ENCODE data around the gene PRH2. TPM values are rescaled to one million over a fixed set of nuclear protein-coding genes. Genes with fewer than 3 reads are reported as not detected.

Gene PRH2
- total and polyA plus RNA-seq, 2 of the 8 experiments (the other 6 are each of a cell fraction or from before 2014, with no cell fraction given): not detected

GRCh38 chr12:10967409-10967808 is 38.4 kb downstream of the PRH2 start:
- Histone ChIP-seq H2BK20ac (ENCODE audit: low read length) (no peak overlapping the region), H2BK120ac (replicated peaks; ENCODE audit: low read depth, low read length) (no peak overlapping the region), H3K79me2 (ENCODE audit: control insufficient read depth in 1 of 2, insufficient read depth in 2 of 2, low read length in 2 of 2) (no peaks in the 10 kb centered on the region), H3K4ac (replicated peaks; ENCODE audit: insufficient read length, low read depth, low read length) (no peak overlapping the region), H3K27ac (ENCODE audit: low read depth, low read length) (no peak overlapping the region), H3K9ac (replicated peaks in 1 of 4; ENCODE audit: extremely low read depth in 1 of 4, low read depth in 3 of 4, low read length in 3 of 4) (no peak overlapping the region), H2AFZ (ENCODE audit: low read length) (no peak overlapping the region), H4K5ac (ENCODE audit: insufficient read length, low read depth, low read length) (no peak overlapping the region), H4K8ac (ENCODE audit: extremely low read depth, insufficient read depth, low read length) (no peak overlapping the region), H3K27me3 (replicated peaks in 1 of 4; ENCODE audit: control insufficient read depth in 3 of 4, extremely low read depth in 1 of 4, insufficient read depth in 3 of 4, low read length in 3 of 4) (no peaks in the 10 kb centered on the region), H3K79me1 (ENCODE audit: low read depth, low read length) (no peaks in the 10 kb centered on the region; the same call in 1 of the 2 replicates), H3K18ac (ENCODE audit: extremely low read depth, low read length) (no peak overlapping the region), H3K23ac (ENCODE audit: insufficient read length) (no peak overlapping the region), H2BK5ac (ENCODE audit: low read depth, low read length) (no peak overlapping the region), H2BK12ac (ENCODE audit: low read depth, low read length) (no peak overlapping the region), H2BK15ac (ENCODE audit: low read length) (no peak overlapping the region), H3K4me3 (ENCODE audit: extremely low read depth in 1 of 4, insufficient read depth in 2 of 4, low read depth in 3 of 4, low read length in 4 of 4) (no peak overlapping the region), H4K91ac (replicated peaks; ENCODE audit: insufficient read length, low read length) (no peak overlapping the region), H3K4me2 (ENCODE audit: insufficient read depth in 1 of 2, low read depth in 2 of 2, low read length in 2 of 2) (no peak overlapping the region), H4K20me1 (replicated peaks in 1 of 2; ENCODE audit: control insufficient read depth in 1 of 2, insufficient read depth in 2 of 2, low read length in 2 of 2) (no peaks in the 10 kb centered on the region), H3K9me3 (ENCODE audit: insufficient read depth in 2 of 2, low read depth in 1 of 2, low read length in 1 of 2) (peaks cover 0 to 2% of the 10 kb centered on the region in 2 experiments; a peak in 1 of 4 replicates), H3K36me3 (ENCODE audit: control insufficient read depth in 2 of 4, insufficient read depth in 4 of 4, low read length in 3 of 4) (no peaks in the 10 kb centered on the region), H3K56ac (replicated peaks; ENCODE audit: insufficient read length, low read depth, low read length) (no peak overlapping the region), H3K4me1 (replicated peaks in 1 of 4; ENCODE audit: control insufficient read depth in 3 of 4, insufficient read depth in 4 of 4, low read length in 3 of 4) (no peaks in the 10 kb centered on the region), H3K14ac (ENCODE audit: insufficient read length) (no peak overlapping the region), H2AK5ac (ENCODE audit: low read depth, low read length) (no peak overlapping the region), H3K23me2 (ENCODE audit: low read depth, low read length) (no peaks in the 10 kb centered on the region)
- CTCF ChIA-PET (ENCODE audit: partially characterized antibody): interaction anchor here (0.6 kb wide), 1 partner anchor 102 kb away, joined by 3 read pairs; no protein-coding TSS in a partner anchor
- TF ChIP-seq SP2 (IDR thresholded peaks at IDR 0.05; ENCODE audit: low read length): no peak
- WGBS, 2 experiments (ENCODE audit: extremely low coverage in 1 of 2, insufficient coverage in 1 of 2, insufficient read length in 1 of 2, insufficient replicate concordance in 2 of 2, low coverage in 1 of 2, low lambda C conversion rate in 2 of 2, missing lambda C conversion rate in 1 of 2): 89% methylated on average over 2 of the region's 2 CpGs; no CpG with 5 or more reads in 1 of the 2 experiments
- no peak for DNase-seq (ENCODE audit: low read depth in 1 of 2, low spot score in 2 of 2)
- FAIRE-seq: no peak
- POLR2A ChIA-PET (ENCODE audit: partially characterized antibody): no interaction called here
